ENCODE data around the gene GNMT.

GNMT gene

DNA sequence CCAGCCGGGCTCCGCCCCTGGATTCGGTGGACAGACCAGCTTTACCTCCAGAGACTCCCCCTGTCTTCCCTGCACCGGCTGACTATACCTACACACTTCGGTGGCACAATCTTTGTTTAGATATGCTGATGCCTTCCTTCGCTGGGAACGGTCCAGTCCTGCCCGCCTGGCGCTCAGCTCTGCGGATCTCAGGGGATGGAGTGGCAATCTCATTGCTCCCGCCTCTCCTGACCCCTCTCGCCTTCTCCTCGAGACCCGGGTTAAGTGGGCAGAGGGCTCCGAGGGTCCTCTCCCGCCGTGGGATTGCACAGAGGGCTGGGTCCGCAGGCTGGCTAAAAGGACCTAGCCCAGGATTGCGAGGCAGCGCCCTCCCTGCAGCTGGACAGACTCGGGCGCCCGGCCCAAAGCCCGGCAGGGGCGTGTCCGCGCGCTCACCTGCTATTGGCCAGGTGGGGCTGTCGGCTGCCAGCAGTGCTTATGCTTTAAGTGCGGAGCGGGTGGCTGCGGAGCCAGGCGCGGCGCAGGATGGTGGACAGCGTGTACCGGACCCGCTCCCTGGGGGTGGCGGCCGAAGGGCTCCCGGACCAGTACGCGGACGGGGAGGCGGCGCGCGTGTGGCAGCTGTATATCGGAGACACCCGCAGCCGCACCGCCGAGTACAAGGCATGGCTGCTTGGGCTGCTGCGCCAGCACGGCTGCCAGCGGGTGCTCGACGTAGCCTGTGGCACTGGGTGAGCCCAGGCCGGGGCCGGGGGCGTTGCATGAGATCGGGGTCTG is at the start of gene GNMT:
TSS of gene GNMT (plus strand) at position 512 of the 777 bp plus-strand sequence. CDS start at position 526, 14 bp downstream.
- no peak for DNase-seq (ENCODE audit: low read depth in 3 of 3)

DNA sequence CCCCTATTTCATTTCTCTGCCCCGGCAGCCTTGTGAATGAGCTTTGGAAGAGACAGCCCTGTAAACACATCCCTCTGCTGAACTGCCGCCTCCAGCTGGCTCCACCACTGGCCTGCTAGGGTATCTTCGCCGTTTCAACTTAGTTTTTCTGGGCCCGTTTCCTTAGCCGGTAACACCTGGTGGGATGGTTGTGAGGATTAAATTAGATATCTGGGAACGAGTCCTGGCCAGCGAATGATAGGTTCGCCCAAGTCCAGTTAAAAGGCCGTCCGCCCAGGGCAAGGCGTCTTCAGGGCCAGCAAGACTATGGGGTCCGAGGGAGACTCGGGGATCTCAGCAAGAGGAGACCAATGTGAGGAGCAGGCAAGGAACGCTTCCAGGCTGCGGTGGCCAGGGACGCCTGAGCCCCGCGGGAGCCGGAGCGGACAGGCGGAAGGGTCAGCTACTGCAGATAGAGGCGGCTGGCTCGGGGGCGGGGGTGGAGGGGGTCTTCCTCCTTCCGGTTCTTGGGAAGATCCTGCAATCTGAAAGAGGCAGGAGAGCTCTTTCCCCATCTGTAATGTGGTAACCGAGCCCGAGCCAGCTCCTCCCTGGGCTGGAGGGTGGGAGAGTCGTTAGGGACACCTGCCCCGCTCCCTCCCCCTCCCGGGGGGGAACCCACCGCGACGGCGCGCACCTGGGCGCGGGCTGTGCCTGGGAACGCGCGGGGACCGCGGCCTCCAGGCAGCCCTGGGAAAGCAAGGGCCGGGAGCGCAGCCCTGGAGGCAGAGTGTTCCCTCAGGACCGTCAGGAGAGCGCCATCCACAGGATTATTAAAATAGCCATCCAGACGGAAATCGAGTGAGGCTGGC is 49.2 kb upstream of the GNMT start:
- DNase-seq (ENCODE audit: low read depth in 3 of 3) = no peak

DNA sequence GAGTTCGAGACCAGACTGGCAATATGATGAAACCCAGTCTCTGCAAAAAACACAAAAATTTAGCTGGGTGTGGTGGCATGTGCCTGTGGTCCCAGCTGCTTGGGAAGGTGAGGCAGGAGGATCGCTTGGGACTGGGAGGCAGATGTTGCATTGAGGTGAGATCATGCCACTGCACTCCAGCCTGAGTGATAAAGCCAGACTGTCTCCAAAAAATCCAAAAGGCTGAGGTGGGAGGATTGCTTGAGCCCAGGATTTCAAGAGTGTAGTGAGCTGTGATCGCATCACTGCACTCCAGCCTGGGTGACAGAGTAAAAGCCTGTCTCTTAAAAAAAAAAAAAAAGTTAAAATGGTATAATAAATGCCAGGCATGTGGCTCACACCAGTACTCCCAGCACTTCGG is 46.0 kb upstream of the GNMT start:
- DNase-seq (ENCODE audit: low read depth in 3 of 3) = no peak

DNA sequence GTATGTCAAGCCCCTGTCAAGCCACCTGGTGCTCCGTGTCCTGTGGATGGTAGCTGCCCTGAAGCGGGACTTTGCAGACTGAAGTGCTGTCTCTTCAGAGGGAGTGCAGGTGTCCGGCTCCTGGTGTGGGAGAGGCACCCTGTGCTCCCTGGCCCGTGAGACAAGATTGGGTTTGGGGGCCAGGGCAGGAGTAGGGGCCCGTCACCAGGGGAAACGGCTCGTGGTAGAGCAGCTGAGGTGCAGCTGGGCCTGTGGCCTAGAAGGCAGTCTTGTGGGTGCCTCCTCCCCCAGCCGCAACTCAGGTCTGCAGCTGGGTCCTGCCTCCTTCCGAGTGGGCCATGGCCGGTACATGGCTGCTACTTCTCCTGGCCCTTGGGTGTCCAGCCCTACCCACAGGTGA is 44.8 kb upstream of the GNMT start, which contains the start of gene PTCRA:
TSS of gene PTCRA (plus strand) at position 322 of the 400 bp plus-strand sequence. CDS start at position 339, 17 bp downstream.
- DNase-seq (ENCODE audit: low read depth in 3 of 3) = no peak

DNA sequence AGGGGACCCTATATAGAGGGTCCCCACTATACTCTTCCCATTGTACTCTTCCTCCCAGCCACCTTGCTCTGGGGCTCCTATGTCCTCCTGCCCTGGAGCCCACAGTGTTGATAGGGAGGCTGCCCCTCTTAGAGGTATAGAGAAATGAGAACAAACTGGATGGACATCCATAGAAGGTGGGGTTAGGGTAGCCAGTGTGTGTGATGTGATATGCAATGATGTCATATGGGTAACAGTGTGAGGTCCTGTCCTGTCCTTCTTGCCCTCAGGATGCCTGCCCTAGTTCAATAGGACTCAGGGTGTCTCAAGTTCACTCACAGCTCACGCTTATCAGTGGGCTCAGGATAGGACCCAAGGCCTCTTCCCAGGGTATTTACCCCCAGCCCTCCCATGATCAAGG is 44.3 kb upstream of the GNMT start:
- DNase-seq (ENCODE audit: low read depth in 3 of 3) = no peak

DNA sequence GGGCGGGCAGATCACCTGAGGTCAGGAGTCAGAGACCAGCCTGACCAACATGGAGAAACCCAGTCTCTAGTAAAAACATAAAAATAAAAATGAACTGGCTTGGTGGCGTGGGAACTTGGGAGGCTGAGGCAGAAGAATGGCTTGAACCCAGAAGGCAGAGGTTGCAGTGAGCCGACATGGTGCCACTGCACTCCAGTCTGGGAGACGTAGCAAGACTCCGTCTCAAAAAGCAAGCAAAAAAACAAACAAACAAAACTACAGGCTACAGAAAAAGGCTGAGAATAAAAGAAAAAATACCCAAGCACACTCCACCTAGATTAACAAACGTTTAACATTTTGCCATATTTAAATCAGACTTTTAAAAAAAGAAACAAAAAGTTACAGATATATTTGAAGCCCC is 38.8 kb upstream of the GNMT start:
- no peak for DNase-seq (ENCODE audit: low read depth in 3 of 3)

DNA sequence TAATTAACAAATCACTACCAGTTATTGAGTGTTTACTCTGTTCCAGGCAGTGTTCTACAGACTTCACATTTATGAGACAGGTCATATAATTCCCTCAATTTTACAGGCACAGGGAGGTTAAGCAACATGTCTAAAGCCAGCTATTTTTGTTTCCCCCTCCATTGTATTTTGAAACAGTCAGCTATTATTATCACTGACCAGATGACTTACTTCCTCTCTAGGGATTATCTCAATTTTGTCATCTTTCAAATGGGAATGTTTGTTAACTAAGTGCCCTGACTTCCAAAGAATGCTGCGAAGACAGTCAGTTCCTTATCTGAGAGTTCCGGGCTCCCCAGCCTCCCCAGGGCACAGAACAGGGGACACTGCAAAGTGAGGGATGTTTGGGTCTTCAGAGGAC is 36.9 kb upstream of the GNMT start:
- no peak for DNase-seq (ENCODE audit: low read depth in 3 of 3)

DNA sequence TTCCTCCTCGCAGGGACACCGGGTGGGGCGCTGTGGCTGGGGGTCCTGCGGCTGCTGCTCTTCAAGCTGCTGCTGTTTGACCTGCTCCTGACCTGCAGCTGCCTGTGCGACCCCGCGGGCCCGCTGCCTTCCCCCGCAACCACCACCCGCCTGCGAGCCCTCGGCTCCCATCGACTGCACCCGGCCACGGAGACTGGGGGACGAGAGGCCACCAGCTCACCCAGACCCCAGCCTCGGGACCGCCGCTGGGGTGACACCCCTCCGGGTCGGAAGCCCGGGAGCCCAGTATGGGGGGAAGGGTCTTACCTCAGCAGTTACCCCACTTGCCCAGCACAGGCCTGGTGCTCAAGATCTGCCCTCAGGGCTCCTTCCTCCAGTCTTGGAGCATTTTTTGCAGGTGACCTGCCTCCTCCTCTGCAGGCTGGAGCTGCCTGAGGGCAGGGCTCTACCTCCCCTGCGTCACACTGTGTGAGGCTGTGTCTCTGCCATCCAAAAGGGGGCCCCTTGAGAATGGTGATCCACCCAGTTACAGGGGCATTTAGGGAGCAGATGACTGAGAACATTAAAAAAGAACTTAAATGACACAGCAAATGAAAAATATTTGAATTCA is 35.2 kb upstream of the GNMT start:
- no peak for DNase-seq (ENCODE audit: low read depth in 3 of 3)

DNA sequence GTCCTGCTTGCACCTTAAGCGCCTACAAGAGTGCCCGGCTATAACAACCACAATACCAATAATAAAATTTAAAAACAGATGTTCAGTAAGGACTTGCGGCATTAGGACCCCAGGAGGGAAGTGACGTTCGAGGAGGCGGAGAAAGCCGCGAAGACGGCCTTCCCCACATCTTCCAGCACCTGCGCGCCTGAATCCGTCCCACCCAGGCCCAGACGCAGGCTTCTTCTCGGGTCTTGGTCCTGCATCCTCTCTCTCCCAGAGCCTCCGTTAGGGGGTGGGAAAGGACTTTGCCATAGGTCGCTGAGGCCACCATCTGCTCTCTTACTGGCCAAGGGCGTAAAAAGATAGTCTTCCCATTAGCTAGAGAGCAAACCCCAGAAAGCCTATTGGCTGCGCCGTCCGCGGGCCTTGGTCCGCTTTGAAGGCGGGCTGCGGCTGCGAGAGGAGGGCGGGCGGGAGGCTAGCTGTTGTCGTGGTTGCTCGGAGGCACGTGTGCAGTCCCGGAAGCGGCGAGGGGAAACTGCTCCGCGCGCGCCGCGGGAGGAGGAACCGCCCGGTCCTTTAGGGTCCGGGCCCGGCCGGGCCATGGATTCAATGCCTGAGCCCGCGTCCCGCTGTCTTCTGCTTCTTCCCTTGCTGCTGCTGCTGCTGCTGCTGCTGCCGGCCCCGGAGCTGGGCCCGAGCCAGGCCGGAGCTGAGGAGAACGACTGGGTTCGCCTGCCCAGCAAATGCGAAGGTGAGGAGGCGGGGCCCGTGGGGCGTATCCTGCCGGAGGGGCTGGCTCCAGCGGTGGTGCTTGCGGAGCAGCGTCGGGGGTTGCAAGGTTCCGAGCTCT is 31.4 kb upstream of the GNMT start, which contains the start of gene CNPY3:
TSS of gene CNPY3 (plus strand) at position 495 of the 835 bp plus-strand sequence. CDS start at position 586, 91 bp downstream.
- peak; percentile 74 to 82 (median 74) for DNase-seq (ENCODE audit: low read depth in 3 of 3)

DNA sequence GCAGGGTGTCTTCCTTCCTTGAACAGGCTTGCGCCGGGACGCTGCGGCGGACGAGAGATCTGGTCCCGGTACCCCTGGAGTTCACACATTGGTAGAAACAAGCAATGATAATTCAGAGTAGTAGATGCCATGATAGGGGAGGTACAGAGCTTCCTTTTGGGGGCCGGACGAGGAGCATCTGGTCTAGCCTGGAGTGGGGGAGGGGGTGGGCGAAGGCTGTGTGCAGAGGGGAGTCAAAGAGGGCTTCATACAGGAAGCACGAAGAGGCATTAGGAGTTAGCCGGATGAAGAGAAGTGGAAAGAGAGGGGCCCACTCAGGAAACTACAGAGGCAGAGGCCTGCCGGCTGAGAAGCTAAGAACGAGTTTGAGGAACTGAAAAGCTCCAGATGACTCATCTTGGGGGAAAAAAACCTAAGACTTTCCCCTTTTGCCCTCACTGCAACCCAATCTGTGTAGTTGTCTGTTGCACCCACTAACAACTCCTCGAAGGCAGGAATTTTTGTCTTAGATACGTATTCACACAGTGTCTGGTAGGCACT is 30.7 kb upstream of the GNMT start:
- DNase-seq (ENCODE audit: low read depth in 3 of 3) = peak; percentile 30 to 36 (median 36)

DNA sequence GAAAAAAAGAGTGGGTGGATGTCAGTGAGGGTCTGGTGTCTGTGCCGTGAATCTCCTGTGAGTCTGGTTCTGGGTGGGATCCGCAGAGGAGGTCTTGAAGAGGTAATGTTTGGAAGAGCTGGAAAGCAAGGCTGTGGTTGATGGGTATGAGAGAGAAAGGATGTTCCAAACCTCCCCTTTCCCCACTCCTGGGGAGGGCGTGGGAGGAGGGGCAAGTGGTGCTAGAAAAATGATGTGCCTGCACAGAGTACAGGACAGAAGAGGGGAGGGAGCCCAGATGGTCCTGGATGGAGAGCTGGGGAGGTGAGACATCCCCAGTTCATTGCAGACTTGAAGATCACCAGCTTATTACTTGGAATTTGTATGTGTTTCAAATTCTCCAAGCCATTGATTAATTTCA is 28.1 kb upstream of the GNMT start:
- DNase-seq (ENCODE audit: low read depth in 3 of 3) = no peak

DNA sequence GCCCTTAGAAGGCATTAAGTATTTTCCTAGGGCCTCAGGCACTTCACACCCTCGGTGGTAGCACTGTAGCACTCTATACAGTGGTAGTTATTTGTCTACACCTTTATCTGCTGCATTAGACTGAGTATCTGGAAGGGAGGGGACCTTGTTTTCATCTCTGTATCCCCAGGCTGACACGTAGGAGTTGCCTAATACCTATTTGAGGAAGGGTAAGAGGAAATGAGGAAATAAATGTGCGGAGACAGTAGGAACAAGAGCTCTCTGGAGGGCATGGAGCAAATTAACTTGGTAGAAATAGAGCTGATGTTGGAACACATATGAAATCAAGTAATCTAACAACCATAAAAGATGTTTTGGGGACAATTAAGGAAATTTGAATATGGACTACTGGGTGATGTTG is 27.3 kb upstream of the GNMT start:
- no peak for DNase-seq (ENCODE audit: low read depth in 3 of 3)

DNA sequence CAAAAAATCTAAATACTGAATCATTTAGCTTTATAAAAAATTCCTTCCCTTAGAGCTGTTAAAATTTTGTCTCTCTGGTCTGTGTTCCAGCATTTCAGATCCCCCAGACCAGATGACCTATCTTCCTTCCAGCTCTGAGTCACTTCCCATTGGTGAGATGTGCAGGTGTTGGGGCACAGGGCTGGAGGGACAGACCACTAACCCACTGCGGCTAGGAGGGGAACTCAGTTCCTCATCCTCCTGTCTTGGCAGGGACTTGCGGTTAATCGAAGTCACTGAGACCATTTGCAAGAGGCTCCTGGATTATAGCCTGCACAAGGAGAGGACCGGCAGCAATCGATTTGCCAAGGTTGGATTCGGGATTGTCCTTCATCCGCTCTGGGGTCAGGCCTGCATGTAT is 25.2 kb upstream of the GNMT start:
- DNase-seq (ENCODE audit: low read depth in 3 of 3) = no peak

DNA sequence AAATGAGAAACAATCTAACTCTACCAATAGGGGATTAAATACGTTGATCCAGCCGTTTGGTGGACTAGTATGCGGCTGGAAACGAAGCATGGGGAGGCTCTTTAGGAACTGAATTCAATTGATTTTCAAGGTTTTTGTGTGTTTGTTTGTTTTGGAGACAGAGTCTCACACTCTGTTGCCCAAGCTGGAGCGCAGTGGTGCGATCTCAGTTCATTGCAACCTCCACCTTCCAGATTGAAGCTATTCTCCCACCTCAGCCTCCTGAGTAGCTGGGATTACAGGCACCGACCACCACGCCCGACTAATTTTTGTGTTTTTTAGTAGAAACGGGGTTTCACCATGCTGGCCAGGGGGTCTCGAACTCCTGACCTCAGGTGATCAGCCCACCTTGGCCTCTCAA is 24.2 kb upstream of the GNMT start:
- DNase-seq (ENCODE audit: low read depth in 3 of 3) = no peak

DNA sequence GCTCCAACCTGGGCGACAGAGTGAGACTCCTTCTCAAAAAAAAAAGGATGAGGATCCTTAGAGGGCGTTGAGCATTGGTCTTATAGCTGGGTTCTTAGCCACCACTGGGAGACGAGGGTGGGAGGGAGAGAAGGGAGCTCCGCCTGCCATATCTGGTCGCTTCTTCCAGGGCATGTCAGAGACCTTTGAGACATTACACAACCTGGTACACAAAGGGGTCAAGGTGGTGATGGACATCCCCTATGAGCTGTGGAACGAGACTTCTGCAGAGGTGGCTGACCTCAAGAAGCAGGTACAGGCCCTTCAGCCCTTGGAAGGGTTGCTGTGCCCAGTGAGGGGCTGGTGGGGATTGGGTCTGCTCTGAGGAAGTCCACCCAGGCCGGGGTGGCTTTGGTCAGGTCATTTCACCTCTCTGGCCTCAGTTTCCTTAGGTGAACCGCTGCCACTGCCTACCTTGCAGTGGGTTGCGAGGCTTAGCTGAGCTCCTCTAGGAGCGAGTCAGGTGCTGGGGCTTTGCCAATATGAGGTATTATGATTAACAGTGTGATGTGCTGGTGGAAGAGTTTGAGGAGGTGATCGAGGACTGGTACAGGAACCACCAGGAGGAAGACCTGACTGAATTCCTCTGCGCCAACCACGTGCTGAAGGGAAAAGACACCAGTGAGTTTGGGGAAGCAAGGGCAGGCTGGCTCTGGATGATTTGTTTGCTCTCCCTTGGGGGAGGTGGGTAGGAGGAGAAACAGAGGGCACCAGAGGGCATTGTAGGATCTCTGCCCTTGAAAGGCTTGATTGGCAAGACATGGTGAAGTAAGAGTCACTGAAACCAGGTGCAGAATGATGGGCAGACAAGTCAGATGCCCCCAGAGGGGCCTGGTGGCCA is 22.8 kb upstream of the GNMT start:
- DNase-seq (ENCODE audit: low read depth in 3 of 3) = no peak

DNA sequence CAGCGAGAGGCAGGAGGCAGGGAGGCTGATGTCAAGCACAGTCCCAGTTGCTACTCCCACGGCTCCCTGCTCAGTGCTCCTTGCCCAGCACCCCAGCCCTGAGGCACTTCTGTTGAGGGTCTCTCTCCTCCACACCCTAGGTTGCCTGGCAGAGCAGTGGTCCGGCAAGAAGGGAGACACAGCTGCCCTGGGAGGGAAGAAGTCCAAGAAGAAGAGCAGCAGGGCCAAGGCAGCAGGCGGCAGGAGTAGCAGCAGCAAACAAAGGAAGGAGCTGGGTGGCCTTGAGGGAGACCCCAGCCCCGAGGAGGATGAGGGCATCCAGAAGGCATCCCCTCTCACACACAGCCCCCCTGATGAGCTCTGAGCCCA is 22.1 kb upstream of the GNMT start:
- DNase-seq (ENCODE audit: low read depth in 3 of 3) = no peak

DNA sequence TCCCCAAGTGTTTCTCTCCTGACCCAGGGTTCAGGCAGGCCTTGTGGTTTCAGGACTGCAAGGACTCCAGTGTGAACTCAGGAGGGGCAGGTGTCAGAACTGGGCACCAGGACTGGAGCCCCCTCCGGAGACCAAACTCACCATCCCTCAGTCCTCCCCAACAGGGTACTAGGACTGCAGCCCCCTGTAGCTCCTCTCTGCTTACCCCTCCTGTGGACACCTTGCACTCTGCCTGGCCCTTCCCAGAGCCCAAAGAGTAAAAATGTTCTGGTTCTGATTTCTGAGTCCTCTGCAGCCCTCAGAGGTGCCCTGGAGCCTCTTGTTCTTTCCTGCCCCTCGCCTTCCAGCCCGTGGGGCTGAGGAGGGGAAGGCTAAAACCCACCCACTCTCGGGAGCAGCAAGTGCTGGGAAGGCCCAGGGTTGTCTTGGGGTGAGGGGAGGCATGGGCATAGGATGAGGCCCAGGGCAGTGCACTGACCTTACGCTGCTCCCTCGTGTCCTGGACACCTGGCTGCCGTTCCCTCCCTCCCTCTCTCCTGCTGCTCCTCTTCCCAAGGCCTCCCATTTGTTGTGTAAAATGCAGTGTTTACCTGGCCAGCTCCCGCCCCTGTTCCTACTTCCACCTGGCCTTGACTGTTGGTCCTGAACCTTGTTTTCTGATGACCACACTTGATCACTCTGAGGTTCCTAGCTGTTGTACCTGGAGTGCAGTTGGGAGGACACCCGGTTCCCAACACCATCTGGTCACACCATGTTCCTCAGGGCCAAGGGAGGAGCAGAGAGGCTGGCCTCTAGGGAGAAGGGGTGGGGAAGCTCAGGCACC is 21.4 kb upstream of the GNMT start:
- no peak for DNase-seq (ENCODE audit: low read depth in 3 of 3)

DNA sequence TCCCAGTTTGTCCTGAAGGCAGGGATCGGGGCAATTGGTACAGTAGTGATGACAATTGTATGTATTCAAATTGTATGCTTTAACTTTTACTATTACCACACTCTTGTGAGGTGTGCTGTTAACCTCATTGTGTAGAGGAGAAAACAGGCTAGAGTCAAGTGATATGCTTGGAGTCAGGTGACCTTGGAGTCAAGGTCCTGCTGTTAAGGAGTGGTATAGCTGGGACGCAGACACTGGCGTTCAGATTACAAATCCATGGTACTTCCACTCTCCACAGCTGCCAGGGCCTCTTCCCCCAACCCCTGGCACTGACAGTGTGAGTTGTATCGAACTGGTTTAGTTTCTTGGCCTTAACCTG is 20.8 kb upstream of the GNMT start:
- no peak for DNase-seq (ENCODE audit: low read depth in 3 of 3)

DNA sequence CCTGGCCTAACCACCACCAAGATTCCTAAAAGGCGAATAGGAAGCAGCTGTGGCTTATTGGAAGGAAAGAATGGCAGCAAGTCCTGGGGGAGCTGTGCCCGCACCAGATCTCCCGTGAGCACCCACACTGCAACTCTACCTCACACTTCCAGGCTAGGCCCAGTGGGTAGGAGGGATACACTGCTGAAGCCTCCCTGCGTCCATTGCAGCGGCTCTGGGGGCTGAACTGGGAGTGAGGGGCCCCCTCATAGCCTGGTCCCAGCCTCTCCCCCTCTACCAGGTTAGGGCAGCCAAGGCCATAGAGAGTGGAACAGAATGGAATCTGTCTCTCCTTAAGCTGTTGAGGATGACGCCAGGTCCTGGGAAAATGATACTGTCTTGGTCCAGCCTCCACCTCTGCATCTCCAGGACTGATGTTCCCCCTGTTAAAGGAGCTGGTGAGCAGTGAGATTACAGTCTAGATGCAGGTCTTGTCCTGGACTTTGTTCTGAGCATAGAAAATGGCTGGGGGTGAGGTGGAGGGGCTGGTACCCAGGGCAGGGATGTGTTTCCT is 20.0 kb upstream of the GNMT start:
- DNase-seq (ENCODE audit: low read depth in 3 of 3) = no peak
